Measurements from ENCODE around the gene ASAP2. TPM values are rescaled to one million over a fixed set of nuclear protein-coding genes. Genes with fewer than 3 reads are reported as not detected.

Gene ASAP2
- total RNA-seq, 1 experiment from 2014 or later = 12.6 TPM

DNA sequence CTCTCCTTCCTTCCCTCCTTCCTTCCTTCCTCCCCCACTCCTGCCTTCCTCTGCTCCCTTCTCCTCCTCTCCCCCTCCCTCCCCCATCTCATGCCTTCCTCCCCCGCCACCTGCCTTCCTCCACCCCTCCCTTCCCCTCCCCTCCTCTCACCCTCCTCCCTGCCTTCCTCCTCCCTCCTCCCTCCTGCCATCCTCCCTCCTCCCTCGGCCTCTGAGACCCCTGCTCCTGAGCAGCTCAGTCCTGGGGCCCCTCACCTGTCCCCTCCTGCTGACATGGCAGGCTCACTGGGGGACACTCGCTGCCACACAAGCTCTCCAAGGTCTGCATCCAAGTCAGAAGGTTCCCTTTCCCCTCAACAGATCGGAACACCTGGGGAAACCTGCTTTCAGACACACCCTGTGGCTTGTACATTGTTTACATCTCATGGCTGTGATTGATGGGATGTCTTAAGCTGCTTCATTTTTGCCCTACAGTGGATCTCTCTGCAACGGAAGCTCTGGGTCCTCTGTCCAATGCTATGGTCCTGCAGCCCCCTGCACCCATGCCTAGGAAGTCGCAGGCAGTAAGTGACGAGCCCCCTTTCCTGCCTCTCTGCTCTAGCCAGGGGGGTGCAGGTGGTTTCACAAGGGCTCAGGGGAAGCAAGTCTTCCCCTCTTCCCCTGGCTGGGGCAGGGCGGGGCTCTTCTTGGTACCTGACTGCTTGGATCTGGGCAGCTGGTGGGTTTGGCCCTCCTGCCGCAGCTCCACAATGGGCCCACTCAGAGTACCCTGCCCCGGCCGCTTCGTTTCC, 193.9 kb downstream of the ASAP2 start:
- no peak for DNase-seq
- no CpG with 5 or more reads among the region's 12 CpGs for WGBS (ENCODE audit: extremely low coverage, insufficient read length, low lambda C conversion rate)

More for the DNA sequence above, 193.9 kb downstream of the ASAP2 start:
- H3K27me3 ChIP-seq (ENCODE audit: insufficient read depth, low read length) = no peaks in the 10 kb centered on the region
- H2AFZ ChIP-seq (ENCODE audit: low read length) = no peak overlapping the region
- H3K4me2 ChIP-seq (ENCODE audit: insufficient read depth, insufficient read length, low read length) = no peak overlapping the region
- H2BK20ac ChIP-seq (ENCODE audit: low read depth, low read length, poor library complexity, severe bottlenecking) = no peak overlapping the region
- Mint-ChIP-seq H3K27me3 (ENCODE audit: low read depth) (no peaks in the 10 kb centered on the region; the same call in 1 of the 2 replicates), H3K4me1 (peaks cover 3 to 11% of the 10 kb centered on the region in 2 experiments; a peak in 3 of 4 replicates), H3K36me3 (ENCODE audit: insufficient read depth in 1 of 3, low read depth in 3 of 3) (peaks cover 3 to 19% (median 6%) of the 10 kb centered on the region in 3 experiments; a peak in 6 of 7 replicates), H3K27ac (peak overlapping the region in 2 of 3 experiments; percentile 12 to 94; a peak in 2 of 7 replicates), H3K9me3 (no peaks in the 10 kb centered on the region), H3K4me3 (no peak overlapping the region; a peak in 1 of 5 replicates)
- H3K9me3 ChIP-seq (ENCODE audit: control insufficient read depth, low read depth, low read length) = no peaks in the 10 kb centered on the region
- no peak overlapping the region for H2BK15ac ChIP-seq (ENCODE audit: low read depth, low read length)
- no peak overlapping the region for H3K23ac ChIP-seq (ENCODE audit: insufficient read length, low read depth, low read length)
- no peak overlapping the region for H2BK12ac ChIP-seq (ENCODE audit: insufficient read length, low read depth, low read length)
- no peak overlapping the region for H3K9ac ChIP-seq (ENCODE audit: extremely low read depth, insufficient read length, low read length)
- no peak overlapping the region for H3K27ac ChIP-seq (ENCODE audit: insufficient read length, low read depth, low read length)
- TF ChIP-seq, protein P1, sequence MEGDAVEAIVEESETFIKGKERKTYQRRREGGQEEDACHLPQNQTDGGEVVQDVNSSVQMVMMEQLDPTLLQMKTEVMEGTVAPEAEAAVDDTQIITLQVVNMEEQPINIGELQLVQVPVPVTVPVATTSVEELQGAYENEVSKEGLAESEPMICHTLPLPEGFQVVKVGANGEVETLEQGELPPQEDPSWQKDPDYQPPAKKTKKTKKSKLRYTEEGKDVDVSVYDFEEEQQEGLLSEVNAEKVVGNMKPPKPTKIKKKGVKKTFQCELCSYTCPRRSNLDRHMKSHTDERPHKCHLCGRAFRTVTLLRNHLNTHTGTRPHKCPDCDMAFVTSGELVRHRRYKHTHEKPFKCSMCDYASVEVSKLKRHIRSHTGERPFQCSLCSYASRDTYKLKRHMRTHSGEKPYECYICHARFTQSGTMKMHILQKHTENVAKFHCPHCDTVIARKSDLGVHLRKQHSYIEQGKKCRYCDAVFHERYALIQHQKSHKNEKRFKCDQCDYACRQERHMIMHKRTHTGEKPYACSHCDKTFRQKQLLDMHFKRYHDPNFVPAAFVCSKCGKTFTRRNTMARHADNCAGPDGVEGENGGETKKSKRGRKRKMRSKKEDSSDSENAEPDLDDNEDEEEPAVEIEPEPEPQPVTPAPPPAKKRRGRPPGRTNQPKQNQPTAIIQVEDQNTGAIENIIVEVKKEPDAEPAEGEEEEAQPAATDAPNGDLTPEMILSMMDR (conservative IDR thresholded peaks at IDR 0.05) = no peak
- no peak overlapping the region for H4K91ac ChIP-seq (ENCODE audit: insufficient read length, low read depth, low read length)
- H2BK120ac ChIP-seq (ENCODE audit: low read depth, low read length, poor library complexity, severe bottlenecking) = no peak overlapping the region
- no peak overlapping the region for H3K18ac ChIP-seq (ENCODE audit: insufficient read length, low read depth, low read length)
- H2AK5ac ChIP-seq (ENCODE audit: insufficient read length, low read length) = no peak overlapping the region
- no peaks in the 10 kb centered on the region for H3K79me1 ChIP-seq (ENCODE audit: insufficient read depth, low read depth, low read length, poor library complexity, severe bottlenecking)
- no peak overlapping the region for H3K4ac ChIP-seq (ENCODE audit: low read depth, low read length)
- H3K14ac ChIP-seq (ENCODE audit: insufficient read depth, low read length) = no peak overlapping the region
- no peaks in the 10 kb centered on the region for H3K79me2 ChIP-seq (ENCODE audit: insufficient read depth, low read length)
- H3K56ac ChIP-seq (ENCODE audit: insufficient read length, low read depth, low read length) = no peak overlapping the region
- no peak overlapping the region for H4K8ac ChIP-seq (replicated peaks; ENCODE audit: insufficient read length, low read depth, low read length)
- no peak overlapping the region for H4K5ac ChIP-seq (ENCODE audit: insufficient read length, low read depth, low read length)
- H3T11ph ChIP-seq (ENCODE audit: low read length) = no peak overlapping the region
- no peak overlapping the region for H2BK5ac ChIP-seq (ENCODE audit: insufficient read length, low read length)
- no peaks in the 10 kb centered on the region for H4K20me1 ChIP-seq (ENCODE audit: control insufficient read depth, insufficient read depth, insufficient read length)
- H3K4me1 ChIP-seq (ENCODE audit: insufficient read depth, low read length) = no peaks in the 10 kb centered on the region; the same call in 1 of the 2 replicates
- H3K23me2 ChIP-seq (ENCODE audit: insufficient read length, low read depth, low read length, poor library complexity, severe bottlenecking) = no peaks in the 10 kb centered on the region

Data from H9 (cell line).